A549 (cell line): ENCODE data around the gene IPO4. TPM values are rescaled to one million over a fixed set of nuclear protein-coding genes. Genes with fewer than 3 reads are reported as not detected.
A peak's percentile ranks its signal among the peaks of the same experiment; 100 is the strongest.

ENCODE experiments used
- ATAC-seq, 2 experiments: fragments of 200-7000 bp in 1 of 2; fragments of >200 bp in 1 of 2; cut with Nextera tagmentation in 1 of 2; cut with Tn5 transposase in 1 of 2; 3 replicates each; pipeline versions ENCODE4 v1.8.0 to v1.9.1; 2018 to 2020; ENCODE audit warnings: mild to moderate bottlenecking in 1 of 2, moderate library complexity in 1 of 2
- CTCF ChIA-PET: fragments of 300-600 bp; sonication (Branson Sonifier 250); formaldehyde crosslinking; extraction: SDS; loops from one replicate; lab custom pipeline; 2021; ENCODE audit warnings: antibody characterized with exemption, inconsistent platforms; lab: Yijun Ruan, JAX
- POLR2A ChIA-PET: fragments of 350-600 bp; formaldehyde crosslinking; extraction: SDS; loops from one replicate; lab custom pipeline; 2021; ENCODE audit warnings: antibody characterized with exemption, inconsistent platforms; lab: Yijun Ruan, JAX
- DNase-seq, 2 experiments: peaks; one replicate each; pipeline versions ENCODE4 v3.0.0 to v3.0.0-alpha.2; 2011 to 2016; ENCODE audit warnings: low read depth in 1 of 2, low spot score in 1 of 2
- FAIRE-seq: peaks from 2 replicates; lab custom pipeline; 2011; peaks lifted over from hg19 to GRCh38; lab: Jason Lieb, UNC
- H3K27ac ChIP-seq, 2 experiments: fragments of >200 bp; sonication (Bioruptor Twin); formaldehyde crosslinking; 3 replicates each; pipeline ENCODE4 v1.5.1; 2016 to 2017
- H3K4me1 ChIP-seq: fragments of >200 bp; sonication (Bioruptor Twin); formaldehyde crosslinking; 3 replicates; pipeline ENCODE4 v1.6.1; 2016
- H3K4me2 ChIP-seq: fragments of >200 bp; sonication (Bioruptor Twin); formaldehyde crosslinking; 3 replicates; pipeline ENCODE4 v1.6.1; 2016
- H3K4me3 ChIP-seq: fragments of >200 bp; sonication (Bioruptor Twin); formaldehyde crosslinking; 3 replicates; pipeline ENCODE4 v1.5.1; 2016
- H3K9me3 ChIP-seq: fragments of >200 bp; sonication (Bioruptor Twin); formaldehyde crosslinking; 3 replicates; pipeline ENCODE4 v1.6.1; 2016
- ATOH8 ChIP-seq: fragments of 250-450 bp; sonication (Bioruptor Pico); IDR thresholded peaks from 2 replicates; pipeline ENCODE4 v1.5.0; 2020; ENCODE audit warnings: low read depth, mild to moderate bottlenecking, moderate library complexity
- CBX8 ChIP-seq: fragments of 200-600 bp; sonication (generic); IDR thresholded peaks from 2 replicates; pipeline ENCODE4 v1.6.1; 2016
- CTCF ChIP-seq: fragments of >200 bp; sonication (Bioruptor Twin); formaldehyde crosslinking; IDR thresholded peaks from 3 replicates; pipeline ENCODE4 v1.5.1; 2016
- ELK1 ChIP-seq: fragments of 150-350 bp; IDR thresholded peaks from 2 replicates; pipeline ENCODE4 v1.6.1; 2014; ENCODE audit warnings: low read depth, mild to moderate bottlenecking, low read length
- GATA3 ChIP-seq: IDR thresholded peaks from 2 replicates; pipeline ENCODE4 v1.6.1; 2012; ENCODE audit warnings: borderline replicate concordance
- JUNB ChIP-seq: fragments of >200 bp; sonication (Bioruptor Twin); formaldehyde crosslinking; IDR thresholded peaks from 2 replicates; pipeline ENCODE4 v1.6.1; 2016
- KDM5A ChIP-seq: fragments of 200-600 bp; sonication (generic); IDR thresholded peaks from 2 replicates; pipeline ENCODE4 v1.6.1; 2016; ENCODE audit warnings: antibody characterized with exemption, mild to moderate bottlenecking
- ZFP36 ChIP-seq: fragments of 450-650 bp; IDR thresholded peaks from 2 replicates; pipeline ENCODE4 v1.6.1; 2014; ENCODE audit warnings: borderline replicate concordance; ENCODE audit not compliant: partially characterized antibody
- ZNF302 ChIP-seq: fragments of 250-450 bp; sonication (Bioruptor Pico); IDR thresholded peaks from 2 replicates; pipeline ENCODE4 v1.9.0; 2021; ENCODE audit warnings: inconsistent platforms, mild to moderate bottlenecking, moderate library complexity
- WGBS: methylation state at CpG from one replicate; pipeline ENCODE4 v1.1.6; 2017; ENCODE audit errors: missing lambda C conversion rate; 5-methylcytosine and 5-hydroxymethylcytosine counted together
- polyA plus RNA-seq, 4 experiments: library from polyadenylated mRNA; depleted of rRNA in 3 of 4; stranded (reverse); fragments of >200 nt; fragmentation: RNase III in 1 of 4; extraction: RNeasy Plus Mini Kit Qiagen cat#74134 plus additional on column Dnase treatment in 1 of 4; gene quantifications; 2 replicates in 3 of 4; 3 replicates in 1 of 4; pipeline ENCODE4 v1.2.3, GENCODE V29; 2011 to 2017
- TF ChIP-seq, protein P1 (sequence below): IDR thresholded peaks from 2 replicates; pipeline ENCODE4 v1.6.1; 2012
- TF ChIP-seq, protein P2 (sequence below): IDR thresholded peaks from 2 replicates; pipeline ENCODE4 v1.6.1; 2012

Gene IPO4
- polyA plus RNA-seq, 2 of the 4 experiments (the other 2 are of a cell fraction), result 37.1 to 91.7 TPM

DNA sequence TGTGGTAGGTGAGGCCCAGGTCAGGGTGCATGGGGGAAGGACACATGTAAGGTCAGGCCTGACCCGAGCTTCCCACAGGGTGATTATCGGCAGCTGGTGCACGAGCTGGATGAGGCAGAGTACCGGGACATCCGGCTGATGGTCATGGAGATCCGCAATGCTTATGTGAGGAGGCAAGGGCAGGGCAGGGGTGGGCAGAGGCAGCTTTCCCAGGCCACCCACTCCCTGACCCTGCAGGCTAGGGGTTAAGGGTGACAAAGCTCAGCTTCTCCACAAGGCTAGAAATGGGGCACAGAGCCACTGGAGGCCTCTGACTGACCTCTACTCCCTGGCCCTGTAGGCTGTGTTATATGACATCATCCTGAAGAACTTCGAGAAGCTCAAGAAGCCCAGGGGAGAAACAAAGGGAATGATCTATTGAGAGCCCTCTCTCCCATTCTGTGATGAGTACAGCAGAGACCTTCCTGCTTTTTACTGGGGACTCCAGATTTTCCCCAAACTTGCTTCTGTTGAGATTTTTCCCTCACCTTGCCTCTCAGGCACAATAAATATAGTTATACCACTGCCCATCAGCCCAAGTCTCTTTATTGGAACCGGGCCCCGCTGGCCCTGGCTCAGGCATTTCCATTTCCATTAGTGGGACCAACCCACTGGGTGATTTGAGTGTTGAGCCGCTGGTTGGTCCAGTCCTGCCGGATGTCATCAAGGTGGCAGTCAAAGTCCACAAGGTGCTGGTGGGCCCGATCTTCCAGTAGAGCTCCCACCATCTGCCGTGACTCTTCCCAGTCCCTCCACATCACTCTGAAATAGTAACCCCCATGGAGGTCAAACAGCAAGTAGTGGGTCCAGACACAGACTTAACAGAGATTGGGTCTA lies 50.0 kb downstream of the IPO4 start (continued):
- no peak for TF ChIP-seq ZFP36

DNA sequence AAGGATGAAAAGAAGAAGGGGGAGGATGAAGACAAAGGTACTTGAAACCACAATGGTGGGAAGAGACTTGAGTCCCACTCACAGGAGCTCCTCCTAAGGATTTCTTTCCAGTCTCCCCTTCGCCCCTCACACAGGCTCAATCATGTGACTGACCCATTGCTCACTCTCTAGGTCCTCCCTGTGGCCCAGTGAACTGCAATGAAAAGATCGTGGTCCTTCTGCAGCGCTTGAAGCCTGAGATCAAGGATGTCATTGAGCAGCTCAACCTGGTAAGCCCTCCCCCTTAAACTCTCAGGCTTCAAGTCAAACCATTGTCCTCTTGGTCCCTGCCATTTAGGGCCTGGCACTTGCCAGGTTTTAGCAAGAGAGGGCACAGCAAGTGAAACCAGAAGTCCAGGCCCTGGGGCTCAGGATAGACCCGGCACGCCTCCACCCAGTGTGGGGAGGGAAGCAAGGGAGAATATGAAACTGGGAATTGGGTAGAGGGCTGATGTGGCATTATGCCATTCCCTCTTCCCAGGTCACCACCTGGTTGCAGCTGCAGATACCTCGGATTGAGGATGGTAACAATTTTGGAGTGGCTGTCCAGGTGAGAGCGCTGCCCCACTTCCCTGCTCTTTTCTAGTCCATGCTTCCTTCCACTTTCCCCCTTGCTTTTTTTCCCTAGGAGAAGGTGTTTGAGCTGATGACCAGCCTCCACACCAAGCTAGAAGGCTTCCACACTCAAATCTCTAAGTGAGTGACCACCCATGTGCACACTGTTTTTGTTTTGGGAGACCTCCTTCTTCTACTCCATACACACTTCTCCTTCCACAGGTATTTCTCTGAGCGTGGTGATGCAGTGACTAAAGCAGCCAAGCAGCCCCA lies 50.9 kb downstream of the IPO4 start:
- ATAC-seq (no peak), FAIRE-seq (no peak), DNase-seq (no peak)
- no peak overlapping the region for H3K4me3 ChIP-seq
- no peak for TF ChIP-seq ELK1
- TF ChIP-seq CTCF, result no peak
- TF ChIP-seq, protein P1, sequence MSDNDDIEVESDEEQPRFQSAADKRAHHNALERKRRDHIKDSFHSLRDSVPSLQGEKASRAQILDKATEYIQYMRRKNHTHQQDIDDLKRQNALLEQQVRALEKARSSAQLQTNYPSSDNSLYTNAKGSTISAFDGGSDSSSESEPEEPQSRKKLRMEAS, result no peak
- TF ChIP-seq, protein P2, sequence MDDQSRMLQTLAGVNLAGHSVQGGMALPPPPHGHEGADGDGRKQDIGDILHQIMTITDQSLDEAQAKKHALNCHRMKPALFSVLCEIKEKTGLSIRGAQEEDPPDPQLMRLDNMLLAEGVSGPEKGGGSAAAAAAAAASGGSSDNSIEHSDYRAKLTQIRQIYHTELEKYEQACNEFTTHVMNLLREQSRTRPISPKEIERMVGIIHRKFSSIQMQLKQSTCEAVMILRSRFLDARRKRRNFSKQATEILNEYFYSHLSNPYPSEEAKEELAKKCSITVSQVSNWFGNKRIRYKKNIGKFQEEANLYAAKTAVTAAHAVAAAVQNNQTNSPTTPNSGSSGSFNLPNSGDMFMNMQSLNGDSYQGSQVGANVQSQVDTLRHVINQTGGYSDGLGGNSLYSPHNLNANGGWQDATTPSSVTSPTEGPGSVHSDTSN, result no peak
- no peak for TF ChIP-seq KDM5A
- TF ChIP-seq ATOH8, result no peak
- TF ChIP-seq ZNF302 (CRISPR knock-in tag), result no peak
- TF ChIP-seq JUNB, result no peak
- H3K27ac ChIP-seq, result no peak overlapping the region
- peaks cover 37% of the 10 kb centered on the region for H3K4me1 ChIP-seq
- ChIA-PET POLR2A (interaction anchor here (0.6 to 5.2 kb wide), 4 partner anchors 9 to 44 kb away, joined by 3 to 48 read pairs (median 4); partner anchors contain the start of genes DCAF11, NRL and PCK2), CTCF (interaction anchor here (0.7 to 5.4 kb wide), 12 partner anchors 8 to 159 kb away, joined by 3 to 47 read pairs (median 4); partner anchors contain the start of genes DCAF11, IRF9, NRL and RNF31)
- no peak overlapping the region; the same call in 1 of the 3 replicates for H3K4me2 ChIP-seq
- H3K9me3 ChIP-seq, result no peaks in the 10 kb centered on the region
- WGBS, result 92% methylated on average over 8 of the region's 8 CpGs

DNA sequence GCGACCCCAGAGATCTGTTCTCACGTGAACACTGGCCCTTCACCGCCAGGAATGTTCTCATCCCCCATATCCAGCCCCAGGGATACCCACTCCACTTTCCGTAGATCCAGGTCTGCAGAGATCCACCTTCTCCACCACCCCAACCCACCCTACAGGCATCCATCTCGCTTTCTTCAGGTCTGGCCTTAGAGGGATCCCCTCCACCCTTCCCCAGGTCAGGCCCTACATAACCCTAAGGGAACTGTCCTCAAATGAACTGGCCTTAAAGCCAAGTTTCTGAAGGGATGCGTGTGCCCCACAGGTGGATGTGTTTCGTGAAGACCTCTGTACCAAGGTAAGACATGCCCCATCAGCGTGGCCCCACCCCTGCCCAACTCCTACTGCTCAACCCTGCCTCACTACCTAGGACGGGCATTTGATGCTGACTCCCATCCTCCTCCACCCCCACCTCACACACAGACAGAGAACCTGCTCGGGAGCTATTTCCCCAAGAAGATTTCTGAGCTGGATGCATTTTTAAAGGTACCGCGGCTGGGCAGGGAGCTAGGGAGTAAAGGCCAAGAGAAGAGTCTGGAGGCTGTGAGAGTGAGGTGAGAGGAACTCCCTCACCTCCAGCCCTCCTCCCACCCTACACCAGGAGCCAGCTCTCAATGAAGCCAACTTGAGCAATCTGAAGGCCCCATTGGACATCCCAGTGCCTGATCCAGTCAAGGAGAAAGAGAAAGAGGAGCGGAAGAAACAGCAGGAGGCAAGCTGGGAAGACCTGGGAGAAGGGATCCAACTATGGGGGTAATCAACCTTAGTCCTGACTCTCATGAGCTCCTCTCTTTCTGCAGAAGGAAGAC lies 51.7 kb downstream of the IPO4 start:
- peaks cover 32% of the 10 kb centered on the region for H3K4me1 ChIP-seq
- no peak for ATAC-seq
- CTCF ChIA-PET, result interaction anchor here (0.7 to 5.4 kb wide), 12 partner anchors 9 to 83 kb away, joined by 3 to 47 read pairs (median 4); partner anchors contain the start of genes DCAF11, IRF9, NRL and RNF31
- no peak for DNase-seq
- no peak for TF ChIP-seq GATA3
- TF ChIP-seq CBX8, result no peak
- WGBS, result 50% methylated on average over 13 of the region's 13 CpGs
- H3K9me3 ChIP-seq, result no peaks in the 10 kb centered on the region
- POLR2A ChIA-PET, result interaction anchor here (0.6 to 5.2 kb wide), 5 partner anchors 16 to 77 kb away, joined by 3 to 48 read pairs (median 7); partner anchors contain the start of genes CHMP4A, DCAF11 and NRL
- peak overlapping the region; percentile 96 to 98 for H3K27ac ChIP-seq
- no peak for FAIRE-seq
- H3K4me2 ChIP-seq, result peak overlapping the region; percentile 98
- H3K4me3 ChIP-seq, result peak overlapping the region; percentile 88
